ENCODE results near the gene TIGD1.

DNA sequence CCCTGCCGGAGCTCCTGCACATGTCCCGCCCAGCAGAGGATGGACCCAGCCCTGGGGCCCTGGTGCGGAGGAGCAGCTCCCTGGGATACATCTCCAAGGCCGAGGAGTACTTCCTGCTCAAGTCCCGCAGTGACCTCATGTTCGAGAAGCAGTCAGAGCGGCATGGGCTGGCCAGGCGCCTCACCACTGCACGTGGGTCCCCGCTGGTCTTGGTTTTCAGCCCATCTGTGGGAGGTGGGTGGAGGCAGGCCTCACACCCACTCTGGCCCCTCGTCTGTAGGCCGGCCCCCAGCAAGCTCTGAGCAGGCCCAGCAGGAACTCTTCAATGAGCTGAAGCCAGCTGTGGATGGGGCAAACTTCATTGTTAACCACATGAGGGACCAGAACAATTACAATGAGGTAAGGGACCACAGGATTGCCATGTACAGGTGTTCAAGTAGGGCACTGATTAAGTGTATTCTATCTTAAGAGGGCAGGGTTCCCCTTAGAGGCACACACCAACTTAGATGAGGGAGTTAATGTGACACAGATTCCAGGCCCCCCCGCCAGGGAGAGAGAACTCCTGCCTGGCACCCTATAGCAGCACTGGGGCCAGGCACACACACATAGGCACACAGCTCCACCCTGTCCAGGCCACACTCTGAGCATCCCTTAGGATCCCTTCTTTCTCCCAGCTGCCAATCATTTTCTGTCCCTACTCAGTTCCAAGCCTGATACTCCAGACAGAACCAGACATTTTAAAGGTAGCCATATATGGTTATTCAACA, 16.2 kb downstream of the TIGD1 start:
- TF ChIP-seq CTCF (conservative IDR thresholded peaks at IDR 0.05 in 1 of 2, IDR thresholded peaks at IDR 0.05 in 1 of 2; ENCODE audit: extremely low read depth in 1 of 2, insufficient read depth in 1 of 2, low read depth in 1 of 2, low read length in 2 of 2) (no peak), EZH2 (IDR thresholded peaks at IDR 0.05; ENCODE audit: borderline replicate concordance, low read length) (no peak)

Data from mammary epithelial cell (primary cell).